ENCODE results near the gene MPEG1.

MPEG1 gene

DNA sequence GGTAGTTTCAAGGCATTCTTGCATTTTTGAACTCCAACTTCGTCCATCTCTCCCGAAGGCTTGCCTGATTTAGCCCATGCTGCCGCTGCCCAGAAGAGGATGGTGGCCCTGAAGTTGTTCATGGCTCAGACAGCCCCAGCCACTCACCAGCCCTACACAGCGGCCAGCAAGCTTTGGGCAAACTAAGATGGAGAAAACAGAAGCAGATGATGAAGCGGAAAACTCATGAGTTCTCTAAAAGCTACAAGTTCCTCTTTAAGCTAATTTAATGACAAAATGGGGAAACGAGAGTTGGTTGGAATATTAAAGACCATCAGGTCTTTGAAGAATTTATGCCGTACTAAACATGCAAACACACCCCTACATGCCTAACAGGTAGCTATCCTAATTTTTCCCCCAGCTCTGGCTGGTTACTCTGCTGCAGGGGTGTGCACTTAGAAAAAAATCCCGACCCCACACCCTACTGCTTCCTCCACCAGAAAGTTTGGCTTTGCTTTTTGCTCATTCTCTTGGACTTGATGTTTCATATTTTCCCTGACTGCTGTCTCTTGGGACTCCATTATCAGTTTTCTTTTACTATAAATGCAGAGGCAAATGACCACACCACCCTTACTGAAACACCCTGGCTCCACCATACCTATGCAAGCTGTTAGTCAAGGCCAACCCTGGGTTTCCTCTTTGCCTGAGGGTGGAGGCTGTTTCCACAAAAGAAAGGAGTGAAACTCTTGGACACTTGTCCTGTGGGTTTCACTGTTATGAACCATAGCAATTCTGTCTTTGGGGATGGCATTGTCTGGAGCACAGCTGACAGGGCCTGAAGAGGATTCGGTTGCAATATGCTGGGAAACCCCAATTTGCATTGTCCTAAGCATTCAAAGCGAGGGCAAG is at the start of gene MPEG1:
Gene MPEG1, minus strand, starts transcription at position 184 of the 888 bp plus-strand sequence. Its CDS starts 62 bp downstream, at position 122.
- in situ Hi-C loops (cut with MboI; ENCODE audit: low sequenced_read_pairs): no loop called here

- in situ Hi-C loops (cut with MboI; ENCODE audit: low sequenced_read_pairs): no loop called here
Observed at GRCh38 chr11:59262177-59262818, 49.6 kb upstream of the MPEG1 start.

GRCh38 chr11:59261150-59261549 is 48.4 kb upstream of the MPEG1 start:
- in situ Hi-C loops (cut with MboI; ENCODE audit: low sequenced_read_pairs): no loop called here

DNA sequence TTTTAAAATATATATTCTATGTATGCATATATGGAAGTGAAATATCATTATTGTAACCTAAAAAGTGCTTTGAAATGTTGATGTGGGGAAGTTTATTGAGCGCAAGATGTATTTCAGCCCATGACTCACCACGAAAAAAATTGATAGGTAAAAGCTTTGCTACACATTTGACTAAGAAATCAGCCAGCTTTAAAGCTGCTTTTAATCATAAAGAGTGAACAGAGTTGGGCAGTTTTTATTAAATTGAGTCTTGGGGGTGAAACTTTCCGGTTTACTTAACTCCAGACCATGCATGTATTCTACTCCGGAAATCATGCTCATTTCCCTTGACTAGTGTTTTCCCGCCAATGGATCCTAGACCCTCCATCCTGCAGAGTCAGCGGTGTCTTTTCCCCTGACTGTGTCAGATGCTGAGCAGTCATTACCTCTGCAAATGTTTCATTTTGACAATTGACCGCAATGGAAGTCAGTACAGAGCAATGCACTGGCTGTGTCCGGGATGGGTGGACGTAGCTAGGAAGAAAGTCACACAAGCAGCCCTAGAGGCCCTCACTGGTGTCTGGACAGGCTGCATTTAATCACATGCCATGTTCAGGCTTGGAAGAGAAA is 47.2 kb upstream of the MPEG1 start:
- in situ Hi-C loops (cut with MboI; ENCODE audit: low sequenced_read_pairs): no loop called here

DNA sequence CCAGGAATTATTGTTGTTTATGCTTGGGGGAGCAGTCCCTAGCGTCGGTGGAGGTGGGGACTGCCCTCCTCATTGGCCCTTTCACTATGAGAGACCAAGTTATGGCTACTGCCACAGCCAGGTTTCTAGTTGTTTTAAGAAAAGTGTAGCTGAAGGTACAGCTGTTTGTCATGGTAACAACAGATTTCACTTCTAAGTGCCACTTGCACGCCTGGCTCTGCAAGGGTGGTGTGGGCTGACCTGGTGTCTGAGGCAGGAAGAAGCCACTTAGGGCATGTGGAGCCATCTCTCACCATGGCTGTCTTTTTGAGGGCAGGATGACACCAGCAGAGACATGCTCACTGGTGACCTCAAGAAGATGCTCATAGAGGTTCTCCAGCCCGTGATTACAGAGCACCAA is 46.3 kb upstream of the MPEG1 start:
- in situ Hi-C loops (cut with MboI; ENCODE audit: low sequenced_read_pairs): no loop called here

DNA sequence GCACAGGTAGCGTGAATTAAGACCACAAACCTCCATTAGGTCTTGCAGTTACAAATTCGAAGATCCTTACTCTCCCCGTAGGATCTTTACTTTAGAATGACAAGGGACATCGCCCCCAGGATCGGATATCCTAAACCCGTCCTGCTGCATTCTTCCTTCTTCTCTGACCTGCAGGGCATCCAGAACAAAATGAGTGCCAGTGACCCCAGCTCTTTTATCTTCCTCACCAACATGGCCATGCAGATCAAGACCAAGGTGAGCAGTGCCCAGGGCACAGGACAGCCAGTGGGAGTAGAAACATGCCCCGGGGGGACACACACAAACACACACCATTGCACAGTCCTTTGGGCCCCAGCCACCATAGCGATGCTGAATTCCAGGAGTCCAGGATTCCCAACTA is 42.6 kb upstream of the MPEG1 start:
- in situ Hi-C loops (cut with MboI; ENCODE audit: low sequenced_read_pairs): no loop called here

- in situ Hi-C loops (cut with MboI; ENCODE audit: low sequenced_read_pairs): no loop called here
Observed at GRCh38 chr11:59254286-59254685, 41.6 kb upstream of the MPEG1 start.

DNA sequence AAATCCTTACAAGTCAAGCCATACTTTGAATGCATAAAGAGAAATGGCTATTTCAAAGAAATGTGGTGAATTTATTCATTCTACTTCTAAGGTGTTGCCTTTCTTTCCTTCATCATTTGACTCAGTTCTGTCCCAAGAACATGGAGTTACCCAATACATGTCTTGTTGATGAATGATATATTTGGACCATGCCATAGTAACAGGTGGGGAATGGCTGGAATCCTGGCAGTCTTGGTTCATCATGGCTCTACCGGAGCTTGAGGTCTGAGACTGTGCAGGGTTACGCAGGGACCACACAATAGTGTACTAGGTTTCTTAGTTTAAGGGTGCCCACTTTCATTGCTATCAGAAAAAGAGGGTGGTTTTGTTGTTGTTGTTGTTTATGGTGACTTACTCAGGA is 40.3 kb upstream of the MPEG1 start:
- in situ Hi-C loops (cut with MboI; ENCODE audit: low sequenced_read_pairs): no loop called here

DNA sequence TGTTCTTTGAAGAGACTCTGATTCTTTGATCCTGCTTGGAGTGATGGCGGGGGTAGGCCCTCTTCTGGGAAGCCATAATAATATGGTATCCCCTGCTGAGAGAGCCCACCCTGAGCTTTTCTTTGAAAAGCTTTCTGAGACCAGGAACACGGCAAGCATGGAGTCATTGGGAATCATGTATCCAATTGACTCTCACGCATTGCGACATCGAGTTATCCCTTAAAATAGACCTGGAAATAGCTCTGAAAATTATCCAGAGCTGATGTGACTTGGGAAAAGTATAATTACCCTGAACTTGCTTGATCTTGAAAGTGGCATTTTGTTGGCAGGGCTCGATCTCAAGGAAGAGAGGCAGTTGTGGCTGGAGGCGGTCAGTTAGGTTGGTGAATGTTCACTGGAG is 36.8 kb upstream of the MPEG1 start:
- in situ Hi-C loops (cut with MboI; ENCODE audit: low sequenced_read_pairs): no loop called here

GRCh38 chr11:59247531-59248227 is 35.0 kb upstream of the MPEG1 start:
- in situ Hi-C loops (cut with MboI; ENCODE audit: low sequenced_read_pairs): no loop called here

DNA sequence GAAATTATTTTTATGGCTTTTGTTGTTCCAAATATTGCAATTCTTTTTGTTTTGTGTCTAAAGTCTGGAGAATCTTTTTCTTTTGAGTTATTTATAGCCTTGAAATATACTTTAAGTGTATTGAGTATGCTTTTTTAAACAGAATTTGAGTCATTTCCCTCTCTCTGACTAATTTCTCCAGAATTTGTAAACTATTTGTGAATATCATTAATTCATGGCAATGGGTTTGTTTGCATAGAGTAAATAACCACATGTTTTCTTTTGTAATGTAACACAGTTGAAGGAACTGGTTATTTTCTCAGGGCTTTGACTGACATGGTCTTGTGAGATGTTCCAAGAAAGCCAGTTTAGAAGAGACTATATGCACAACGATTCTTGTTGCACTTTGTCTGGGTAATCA is 30.9 kb upstream of the MPEG1 start:
- in situ Hi-C loops (cut with MboI; ENCODE audit: low sequenced_read_pairs): no loop called here

DNA sequence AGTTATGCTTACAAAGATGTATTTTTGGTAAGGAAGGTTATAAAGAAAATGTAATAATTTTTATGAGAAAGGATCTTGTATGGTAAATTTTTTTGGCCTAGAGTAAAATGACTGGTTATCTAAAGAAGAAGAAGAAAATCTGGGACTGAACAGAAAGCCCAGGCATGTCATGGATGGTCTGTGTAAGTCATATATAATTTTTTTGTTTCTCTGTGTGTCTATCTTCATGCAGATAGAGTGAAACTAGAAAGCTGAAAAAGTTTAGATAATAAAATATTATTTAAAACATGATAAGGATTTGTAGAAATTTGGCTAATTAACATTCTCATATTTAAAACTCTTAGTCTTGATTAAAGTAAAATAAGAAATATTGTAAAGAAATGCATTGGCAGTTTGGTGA is 27.6 kb upstream of the MPEG1 start:
- in situ Hi-C loops (cut with MboI; ENCODE audit: low sequenced_read_pairs): no loop called here

GRCh38 chr11:59226396-59226795 is 13.7 kb upstream of the MPEG1 start:
- in situ Hi-C loops (cut with MboI; ENCODE audit: low sequenced_read_pairs): no loop called here

GRCh38 chr11:59225017-59225416 is 12.3 kb upstream of the MPEG1 start:
- in situ Hi-C loops (cut with MboI; ENCODE audit: low sequenced_read_pairs): no loop called here

- in situ Hi-C loops (cut with MboI; ENCODE audit: low sequenced_read_pairs): no loop called here
Observed at GRCh38 chr11:59224351-59224928, 11.7 kb upstream of the MPEG1 start.

DNA sequence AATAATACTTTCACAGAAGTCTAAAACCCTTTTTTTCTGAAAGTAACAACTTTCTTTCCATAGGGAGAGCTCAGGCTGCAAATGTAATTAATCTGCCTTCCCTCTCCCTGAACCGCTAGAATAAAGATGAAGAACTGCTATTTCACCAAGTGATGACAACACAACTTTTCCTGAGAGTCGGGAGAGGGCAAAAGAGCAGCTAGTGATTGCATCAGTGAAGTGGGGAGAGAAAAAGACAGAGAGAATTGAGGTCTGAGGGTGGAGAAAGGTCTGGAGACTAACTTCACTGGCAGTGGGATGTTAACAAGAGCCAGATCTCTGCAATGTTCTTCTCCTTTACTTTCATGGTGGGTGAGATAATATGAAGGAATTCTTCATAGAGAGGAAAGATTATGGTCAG is 10.9 kb upstream of the MPEG1 start:
- in situ Hi-C loops (cut with MboI; ENCODE audit: low sequenced_read_pairs): no loop called here

GRCh38 chr11:59223177-59223576 is 10.4 kb upstream of the MPEG1 start:
- in situ Hi-C loops (cut with MboI; ENCODE audit: low sequenced_read_pairs): no loop called here

DNA sequence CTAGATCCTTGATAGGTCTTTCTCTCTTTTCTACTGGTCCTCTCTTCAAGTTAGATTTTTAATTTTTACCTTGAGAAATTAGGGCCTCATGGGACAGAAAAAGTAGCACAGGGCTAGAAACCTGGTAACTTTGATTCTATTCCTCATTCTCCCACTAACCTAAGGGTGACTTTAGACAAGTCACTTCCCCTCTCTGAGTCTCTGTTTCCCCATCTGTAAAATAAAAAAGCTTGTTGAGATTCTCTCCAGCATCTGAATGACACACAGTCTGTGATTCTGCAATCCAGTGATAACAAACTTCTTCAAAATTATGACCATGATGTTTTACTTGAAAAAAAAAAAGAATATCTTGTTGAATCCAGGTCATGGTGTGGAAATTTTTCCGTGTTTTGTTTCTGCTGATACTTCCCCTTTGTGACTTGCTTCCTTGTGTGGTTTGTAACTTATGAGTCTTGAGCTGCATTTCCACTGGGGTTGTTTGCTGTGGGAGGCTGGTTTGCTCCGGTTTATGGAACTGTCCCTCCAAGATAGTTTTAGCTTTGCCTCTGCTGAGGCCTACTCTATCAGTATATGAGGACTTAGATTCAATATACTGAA is 9.8 kb upstream of the MPEG1 start:
- in situ Hi-C loops (cut with MboI; ENCODE audit: low sequenced_read_pairs): no loop called here

GRCh38 chr11:59221441-59221840 is 8.7 kb upstream of the MPEG1 start:
- in situ Hi-C loops (cut with MboI; ENCODE audit: low sequenced_read_pairs): no loop called here

- in situ Hi-C loops (cut with MboI; ENCODE audit: low sequenced_read_pairs): no loop called here
Observed at GRCh38 chr11:59219836-59220235, 7.1 kb upstream of the MPEG1 start.

GRCh38 chr11:59218893-59219292 is 6.2 kb upstream of the MPEG1 start:
- in situ Hi-C loops (cut with MboI; ENCODE audit: low sequenced_read_pairs): no loop called here
